ENCODE data around the gene GDF15. TPM values are rescaled to one million over a fixed set of nuclear protein-coding genes. Genes with fewer than 3 reads are reported as not detected.
"Not testable (repeated sequence)": the region's sequence is repeated elsewhere in the genome, so short reads cannot be mapped to it uniquely, and the experiment has no call there.

GDF15 gene
- total RNA-seq, 8 experiments from 2014 or later = 14.0 to 784 (median 60.0) TPM

GRCh38 chr19:18402455-18403248, 16.7 kb downstream of the GDF15 start:
- not testable (repeated sequence) for H3K4me3 ChIP-seq; ATAC-seq (replicated peaks in 6 of 8); H3K27ac ChIP-seq
- 64 to 86% (median 78%) methylated on average over 4 to 7 of the region's 18 CpGs; no CpG with 5 or more reads in 4 of the 10 experiments for WGBS, 10 experiments
- H3K4me1 ChIP-seq (replicated peaks in 1 of 2) = peaks cover 5 to 23% of the 10 kb centered on the region in 2 donors
- in situ Hi-C loops (cut with MboI; ENCODE audit: low pct_unique_long_range_greater_than_20kb in 2 of 9, low sequenced_read_pairs in 9 of 9, unreplicated experiment in 9 of 9) = loop anchor here in 2 of 9 experiments (10.0 kb wide), 1 partner anchor 48 kb away; no protein-coding TSS in a partner anchor

GRCh38 chr19:18405754-18406153, 19.8 kb downstream of the GDF15 start:
- in situ Hi-C loops (cut with MboI; ENCODE audit: low pct_unique_long_range_greater_than_20kb in 2 of 9, low sequenced_read_pairs in 9 of 9, unreplicated experiment in 9 of 9) = loop anchor here in 2 of 9 experiments (10.0 kb wide), 1 partner anchor 51 kb away; no protein-coding TSS in a partner anchor
- WGBS, 10 experiments = 81 to 100% (median 88%) methylated on average over 3 to 9 of the region's 11 CpGs; no CpG with 5 or more reads in 2 of the 10 experiments
- not testable (repeated sequence) for H3K27ac ChIP-seq; H3K4me3 ChIP-seq; ATAC-seq (replicated peaks in 6 of 8)
- peaks cover 9 to 21% of the 10 kb centered on the region in 2 donors for H3K4me1 ChIP-seq (replicated peaks in 1 of 2)

GRCh38 chr19:18406749-18407148, 20.8 kb downstream of the GDF15 start:
- H3K27ac ChIP-seq = no peak overlapping the region
- H3K4me3 ChIP-seq = no peak overlapping the region
- 57 to 100% (median 95%) methylated on average over 1 to 8 of the region's 9 CpGs; no CpG with 5 or more reads in 3 of the 10 experiments for WGBS, 10 experiments
- in situ Hi-C loops (cut with MboI; ENCODE audit: low pct_unique_long_range_greater_than_20kb in 2 of 9, low sequenced_read_pairs in 9 of 9, unreplicated experiment in 9 of 9) = loop anchor here in 2 of 9 experiments (10.0 kb wide), 1 partner anchor 52 kb away; no protein-coding TSS in a partner anchor
- no peak for ATAC-seq (replicated peaks in 6 of 8)
- peaks cover 9 to 18% of the 10 kb centered on the region in 2 donors for H3K4me1 ChIP-seq (replicated peaks in 1 of 2)

DNA sequence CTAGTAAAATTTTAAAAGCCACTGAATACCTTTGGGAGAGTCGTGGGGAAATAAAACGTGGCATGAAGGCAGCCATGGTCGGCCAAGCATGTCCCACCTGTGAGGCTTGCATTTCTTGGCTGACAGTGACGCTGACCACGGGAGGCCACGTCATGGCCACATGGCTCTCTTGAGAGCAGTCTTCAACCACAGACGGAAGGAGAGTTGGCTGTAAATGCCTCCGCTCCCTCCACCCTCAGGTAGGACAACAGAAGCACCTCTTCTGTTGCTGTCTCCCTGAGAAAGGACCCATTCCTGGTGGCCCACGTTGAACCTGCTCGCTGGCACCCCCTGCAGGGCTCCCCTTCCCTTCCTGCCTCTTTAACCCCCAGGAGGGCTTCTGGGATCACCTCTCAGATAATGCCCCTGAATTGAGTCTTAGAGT, 22.1 kb downstream of the GDF15 start:
- H3K27ac ChIP-seq = no peak overlapping the region
- no peak overlapping the region for H3K4me3 ChIP-seq
- 0 to 80% (median 53%) methylated on average over 2 to 8 of the region's 10 CpGs; no CpG with 5 or more reads in 5 of the 10 experiments for WGBS, 10 experiments
- ATAC-seq (replicated peaks in 6 of 8) = peak in 1 of 8 experiments; percentile 28
- H3K4me1 ChIP-seq (replicated peaks in 1 of 2) = peaks cover 6 to 7% of the 10 kb centered on the region in 2 donors
- in situ Hi-C loops (cut with MboI; ENCODE audit: low pct_unique_long_range_greater_than_20kb in 2 of 9, low sequenced_read_pairs in 9 of 9, unreplicated experiment in 9 of 9) = loop anchor here in 2 of 9 experiments (10.0 kb wide), 1 partner anchor 53 kb away; no protein-coding TSS in a partner anchor

- in situ Hi-C loops (cut with MboI; ENCODE audit: low pct_unique_long_range_greater_than_20kb in 2 of 9, low sequenced_read_pairs in 9 of 9, unreplicated experiment in 9 of 9) = no loop called here
- no peak overlapping the region for H3K27ac ChIP-seq
- ATAC-seq (replicated peaks in 6 of 8) = no peak
- H3K4me1 ChIP-seq (replicated peaks in 1 of 2) = peaks cover 36 to 37% of the 10 kb centered on the region in 2 donors
- H3K4me3 ChIP-seq = no peak overlapping the region
- WGBS, 10 experiments = 60 to 89% (median 82%) methylated on average over 1 to 10 of the region's 16 CpGs; no CpG with 5 or more reads in 4 of the 10 experiments
These were observed 26.8 kb downstream of the GDF15 start for GRCh38 chr19:18412610-18413239.

GRCh38 chr19:18414504-18415177, 28.7 kb downstream of the GDF15 start:
- WGBS, 10 experiments = 0 to 50% (median 26%) methylated on average over 1 to 5 of the region's 11 CpGs; no CpG with 5 or more reads in 6 of the 10 experiments
- ATAC-seq (replicated peaks in 6 of 8) = no peak
- H3K4me3 ChIP-seq = no peak overlapping the region
- in situ Hi-C loops (cut with MboI; ENCODE audit: low pct_unique_long_range_greater_than_20kb in 2 of 9, low sequenced_read_pairs in 9 of 9, unreplicated experiment in 9 of 9) = no loop called here
- peak overlapping the region in 1 of 2 donors; percentile 91 for H3K27ac ChIP-seq
- H3K4me1 ChIP-seq (replicated peaks in 1 of 2) = peaks cover 48 to 49% of the 10 kb centered on the region in 2 donors

DNA sequence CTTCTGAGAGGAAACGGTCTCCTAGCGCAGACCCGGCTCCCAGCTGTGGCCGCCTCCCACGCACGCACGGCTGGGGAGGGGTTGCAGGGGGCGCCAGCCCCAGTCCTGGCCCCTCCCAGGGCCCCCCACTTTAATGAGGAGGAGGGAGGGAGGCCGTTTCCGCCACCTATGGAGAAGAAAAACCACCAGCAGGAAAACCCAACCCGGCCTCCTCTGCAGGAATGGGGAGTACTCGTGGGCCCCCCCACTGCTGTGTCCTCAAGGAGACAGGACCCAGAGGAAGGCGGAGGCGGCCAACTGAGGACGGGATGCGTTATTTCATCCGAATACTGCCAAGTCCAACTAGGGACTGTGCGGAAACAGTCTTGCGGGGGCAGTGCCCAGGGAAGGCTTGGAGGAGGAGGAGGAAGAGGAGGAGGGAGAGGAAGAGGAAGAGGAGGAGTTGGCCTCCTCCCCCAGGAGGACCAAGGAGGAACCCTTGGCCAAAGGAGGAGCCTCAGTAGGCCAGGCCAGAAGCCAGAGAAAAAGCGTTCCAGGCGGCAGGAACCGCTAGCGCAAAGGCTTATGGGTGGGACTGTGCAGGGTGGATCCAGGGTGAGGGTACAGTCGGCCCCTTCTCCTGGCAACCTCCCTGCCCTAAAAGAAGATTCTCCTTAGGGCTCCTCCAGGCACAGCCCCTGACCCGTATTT, 29.4 kb downstream of the GDF15 start:
- WGBS, 10 experiments = 59 to 100% (median 80%) methylated on average over 1 to 4 of the region's 25 CpGs; no CpG with 5 or more reads in 7 of the 10 experiments
- Histone ChIP-seq H3K4me3 (no peak overlapping the region), H3K27ac (peak overlapping the region; percentile 16 to 91), H3K4me1 (replicated peaks in 1 of 2) (peaks cover 47 to 49% of the 10 kb centered on the region in 2 donors)
- in situ Hi-C loops (cut with MboI; ENCODE audit: low pct_unique_long_range_greater_than_20kb in 2 of 9, low sequenced_read_pairs in 9 of 9, unreplicated experiment in 9 of 9) = no loop called here
- ATAC-seq (replicated peaks in 6 of 8) = no peak

DNA sequence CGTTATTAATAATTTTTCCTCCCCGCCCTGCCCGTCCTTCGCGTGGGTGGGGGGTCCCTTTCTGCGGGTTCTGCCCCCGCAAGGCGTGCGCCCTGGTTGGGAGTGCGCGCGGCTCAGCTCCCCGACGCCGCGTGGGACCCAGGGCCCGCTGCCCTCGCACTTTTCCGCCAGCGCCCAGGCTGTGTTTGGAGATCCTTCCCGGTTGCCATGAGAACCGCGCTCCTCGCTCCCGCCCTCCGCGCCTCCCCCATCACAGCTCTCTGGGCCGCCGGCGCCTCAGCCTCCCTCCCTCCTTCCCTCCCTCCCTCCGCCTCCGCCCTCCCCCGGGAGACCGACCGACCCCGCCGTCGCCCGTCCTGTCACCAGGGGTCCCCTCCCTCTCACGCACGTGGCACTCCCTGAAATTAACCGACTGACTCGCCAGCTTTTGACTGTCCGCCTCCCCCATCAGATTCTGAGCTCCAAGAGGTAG, 30.9 kb downstream of the GDF15 start:
- Histone ChIP-seq H3K27ac (peak overlapping the region; percentile 91), H3K4me1 (replicated peaks in 1 of 2) (peaks cover 54 to 62% of the 10 kb centered on the region in 2 donors), H3K4me3 (peak overlapping the region; percentile 3 to 61 (median 17))
- in situ Hi-C loops (cut with MboI; ENCODE audit: low pct_unique_long_range_greater_than_20kb in 2 of 9, low sequenced_read_pairs in 9 of 9, unreplicated experiment in 9 of 9) = no loop called here
- ATAC-seq (replicated peaks in 6 of 8) = peak; percentile 36 to 68 (median 63)
- no CpG with 5 or more reads among the region's 44 CpGs for WGBS, 10 experiments

- Histone ChIP-seq H3K27ac (peak overlapping the region; percentile 91), H3K4me1 (replicated peaks in 1 of 2) (peaks cover 54 to 62% of the 10 kb centered on the region in 2 donors), H3K4me3 (peak overlapping the region; percentile 3 to 61 (median 17))
- 0% methylated on average over 1 to 5 of the region's 53 CpGs; no CpG with 5 or more reads in 7 of the 10 experiments for WGBS, 10 experiments
- ATAC-seq (replicated peaks in 6 of 8) = peak; percentile 10 to 54 (median 48)
- in situ Hi-C loops (cut with MboI; ENCODE audit: low pct_unique_long_range_greater_than_20kb in 2 of 9, low sequenced_read_pairs in 9 of 9, unreplicated experiment in 9 of 9) = no loop called here
These were observed 31.5 kb downstream of the GDF15 start for GRCh38 chr19:18417250-18418028.

DNA sequence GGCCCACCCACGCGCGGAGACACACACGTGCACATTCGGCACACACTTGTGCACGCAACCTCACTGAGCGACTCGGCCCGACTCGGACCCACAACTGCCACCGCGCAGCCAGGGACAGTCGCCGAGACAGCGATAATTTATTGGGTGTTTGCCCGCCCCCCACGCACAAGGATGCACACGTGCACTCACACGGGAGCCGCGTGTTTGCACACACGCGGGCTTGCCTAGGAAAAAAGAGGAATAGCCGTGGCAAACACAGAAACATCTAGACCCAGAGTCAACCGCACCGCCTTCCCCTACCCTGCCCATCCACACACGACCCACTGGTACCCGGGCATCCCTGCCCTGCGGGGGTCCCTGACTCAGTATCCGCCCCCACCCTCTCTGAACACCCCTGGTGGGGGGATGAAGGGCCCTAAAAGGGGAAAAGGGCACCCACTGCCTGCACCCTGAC, 32.1 kb downstream of the GDF15 start:
- in situ Hi-C loops (cut with MboI; ENCODE audit: low pct_unique_long_range_greater_than_20kb in 2 of 9, low sequenced_read_pairs in 9 of 9, unreplicated experiment in 9 of 9) = no loop called here
- peak in 4 of 8 experiments; percentile 9 to 12 (median 10) for ATAC-seq (replicated peaks in 6 of 8)
- peak overlapping the region in 4 of 5 donors; percentile 7 to 61 (median 22) for H3K4me3 ChIP-seq
- peaks cover 54 to 65% of the 10 kb centered on the region in 2 donors for H3K4me1 ChIP-seq (replicated peaks in 1 of 2)
- peak overlapping the region; percentile 91 for H3K27ac ChIP-seq
- 0 to 5% (median 0%) methylated on average over 1 to 15 of the region's 30 CpGs; no CpG with 5 or more reads in 7 of the 10 experiments for WGBS, 10 experiments

- 5 to 52% (median 28%) methylated on average over 3 to 19 of the region's 39 CpGs; no CpG with 5 or more reads in 6 of the 10 experiments for WGBS, 10 experiments
- in situ Hi-C loops (cut with MboI; ENCODE audit: low pct_unique_long_range_greater_than_20kb in 2 of 9, low sequenced_read_pairs in 9 of 9, unreplicated experiment in 9 of 9) = no loop called here
- H3K27ac ChIP-seq = peak overlapping the region; percentile 91
- peak overlapping the region; percentile 61 to 82 (median 67) for H3K4me3 ChIP-seq
- H3K4me1 ChIP-seq (replicated peaks in 1 of 2) = peaks cover 59 to 71% of the 10 kb centered on the region in 2 donors
- ATAC-seq (replicated peaks in 6 of 8) = peak in 6 of 8 experiments; percentile 0 to 10 (median 4)
These were observed 32.7 kb downstream of the GDF15 start for GRCh38 chr19:18418483-18419194.

Measured in motor neuron (in vitro differentiated cells).